Measurements from ENCODE around the gene HOXB7.

The HOXB7 gene

GRCh38 chr17:48563867-48564187 is 47.0 kb downstream of the HOXB7 start:
- Mint-ChIP-seq H3K4me3 (no peak overlapping the region), H3K27me3 (peaks cover 15% of the 10 kb centered on the region), H3K27ac (no peak overlapping the region), H3K36me3 (no peaks in the 10 kb centered on the region), H3K9me3 (no peaks in the 10 kb centered on the region), H3K4me1 (peaks cover 3% of the 10 kb centered on the region)
- DNase-seq (ENCODE audit: low spot score in 2 of 2) (no peak), ATAC-seq (ENCODE audit: low read depth) (no peak)

- DNase-seq (ENCODE audit: low spot score in 2 of 2): no peak
- Mint-ChIP-seq H3K9me3 (no peaks in the 10 kb centered on the region), H3K4me3 (no peak overlapping the region), H3K4me1 (peaks cover under 1% of the 10 kb centered on the region), H3K27ac (no peak overlapping the region), H3K27me3 (peaks cover 17% of the 10 kb centered on the region), H3K36me3 (no peaks in the 10 kb centered on the region)
- ATAC-seq (ENCODE audit: low read depth): no peak
Measured at GRCh38 chr17:48563385-48563838, 47.4 kb downstream of the HOXB7 start.

GRCh38 chr17:48562934-48563333 is 47.9 kb downstream of the HOXB7 start:
- no peak for ATAC-seq (ENCODE audit: low read depth)

GRCh38 chr17:48561884-48562810 is 48.7 kb downstream of the HOXB7 start:
- Mint-ChIP-seq H3K9me3 (no peaks in the 10 kb centered on the region), H3K4me3 (no peak overlapping the region), H3K27ac (no peak overlapping the region), H3K27me3 (peaks cover 17% of the 10 kb centered on the region), H3K4me1 (no peaks in the 10 kb centered on the region), H3K36me3 (no peaks in the 10 kb centered on the region)
- DNase-seq (ENCODE audit: low spot score in 2 of 2): no peak
- ATAC-seq (ENCODE audit: low read depth): no peak

More at GRCh38 chr17:48562934-48563333, 47.9 kb downstream of the HOXB7 start:
- no peak for DNase-seq (ENCODE audit: low spot score in 2 of 2)
- Mint-ChIP-seq H3K9me3 (no peaks in the 10 kb centered on the region), H3K4me3 (no peak overlapping the region), H3K36me3 (no peaks in the 10 kb centered on the region), H3K27me3 (peaks cover 17% of the 10 kb centered on the region), H3K4me1 (no peaks in the 10 kb centered on the region), H3K27ac (no peak overlapping the region)

- DNase-seq (ENCODE audit: low spot score in 2 of 2) (no peak), ATAC-seq (ENCODE audit: low read depth) (no peak)
- Mint-ChIP-seq H3K36me3 (peaks cover 2% of the 10 kb centered on the region), H3K9me3 (no peaks in the 10 kb centered on the region), H3K4me3 (no peak overlapping the region), H3K27ac (no peak overlapping the region), H3K4me1 (peaks cover 2% of the 10 kb centered on the region), H3K27me3 (peaks cover 22% of the 10 kb centered on the region)
Measured at GRCh38 chr17:48559840-48560817, 50.7 kb downstream of the HOXB7 start.

- Mint-ChIP-seq H3K9me3 (no peaks in the 10 kb centered on the region), H3K4me3 (no peak overlapping the region), H3K4me1 (peaks cover 2% of the 10 kb centered on the region), H3K27me3 (peaks cover 25% of the 10 kb centered on the region), H3K36me3 (peaks cover 2% of the 10 kb centered on the region), H3K27ac (no peak overlapping the region)
- DNase-seq (ENCODE audit: low spot score in 2 of 2): no peak
- ATAC-seq (ENCODE audit: low read depth): no peak
Measured at GRCh38 chr17:48559122-48559839, 51.5 kb downstream of the HOXB7 start.

GRCh38 chr17:48558831-48559121 is 52.0 kb downstream of the HOXB7 start:
- Mint-ChIP-seq H3K36me3 (peaks cover 2% of the 10 kb centered on the region), H3K9me3 (no peaks in the 10 kb centered on the region), H3K27me3 (peaks cover 24% of the 10 kb centered on the region), H3K4me1 (peaks cover 2% of the 10 kb centered on the region), H3K4me3 (no peak overlapping the region), H3K27ac (no peak overlapping the region)
- DNase-seq (ENCODE audit: low spot score in 2 of 2) (no peak), ATAC-seq (ENCODE audit: low read depth) (no peak)

GRCh38 chr17:48558057-48558830 is 52.6 kb downstream of the HOXB7 start:
- Mint-ChIP-seq H3K27ac (no peak overlapping the region), H3K36me3 (peaks cover 3% of the 10 kb centered on the region), H3K4me3 (no peak overlapping the region), H3K4me1 (peaks cover 2% of the 10 kb centered on the region), H3K27me3 (peaks cover 23% of the 10 kb centered on the region), H3K9me3 (no peaks in the 10 kb centered on the region)
- no peak for ATAC-seq (ENCODE audit: low read depth)
- DNase-seq (ENCODE audit: low spot score in 2 of 2): no peak

Measured in memory B cell (primary cell).